HT-29 (cell line): ENCODE results near the gene UBE4A. TPM values are rescaled to one million over a fixed set of nuclear protein-coding genes. Genes with fewer than 3 reads are reported as not detected.

Experiments used
- DNase-seq: peaks from one replicate; pipeline ENCODE4 v3.0.0-alpha.2; 2015; ENCODE audit warnings: low spot score
- total RNA-seq: library from RNA; depleted of rRNA; stranded (reverse); fragments of >200 nt; shearing (Covaris generic); gene quantifications from 2 replicates; pipeline ENCODE4 v1.2.3, GENCODE V29; 2014; rRNA removed

UBE4A gene
- 23.6 and 24.1 TPM in 2 replicates for total RNA-seq

DNA sequence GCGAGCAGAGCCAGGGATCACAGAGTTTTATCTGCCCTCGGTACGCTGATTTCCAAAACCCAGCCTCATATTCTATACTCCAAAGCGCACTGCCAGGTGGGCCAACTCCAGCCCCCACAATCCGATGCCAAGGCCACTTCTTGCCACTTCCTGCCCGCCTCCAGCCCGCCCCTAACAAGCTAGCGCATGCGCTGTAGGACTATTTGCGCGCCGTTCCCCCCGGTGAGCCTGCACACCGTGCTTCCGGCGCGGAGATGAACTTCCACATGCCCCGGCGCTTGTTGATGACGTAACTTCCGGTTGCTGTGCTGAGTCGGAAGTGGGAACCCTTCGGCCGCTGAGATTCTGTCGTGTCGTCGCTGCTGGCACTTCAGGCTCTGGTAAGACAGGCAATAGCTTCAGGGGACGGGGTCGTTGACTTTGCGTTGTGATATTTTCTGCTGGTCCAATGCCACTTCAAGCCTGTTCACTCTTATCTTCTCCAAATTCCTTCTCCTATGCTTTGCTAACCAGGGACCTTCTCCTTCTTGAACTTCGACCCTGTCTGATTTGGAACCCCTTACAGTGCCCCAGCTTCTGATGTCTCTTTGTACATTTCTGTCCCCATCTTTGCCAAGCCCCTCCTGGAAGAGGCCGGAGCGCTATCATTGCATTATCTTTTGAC is at the start of gene UBE4A:
TSS of gene UBE4A (plus strand) at position 306 of the 664 bp plus-strand sequence. CDS start 5,481 bp downstream, outside the sequence.
- peak; percentile 97 for DNase-seq

DNA sequence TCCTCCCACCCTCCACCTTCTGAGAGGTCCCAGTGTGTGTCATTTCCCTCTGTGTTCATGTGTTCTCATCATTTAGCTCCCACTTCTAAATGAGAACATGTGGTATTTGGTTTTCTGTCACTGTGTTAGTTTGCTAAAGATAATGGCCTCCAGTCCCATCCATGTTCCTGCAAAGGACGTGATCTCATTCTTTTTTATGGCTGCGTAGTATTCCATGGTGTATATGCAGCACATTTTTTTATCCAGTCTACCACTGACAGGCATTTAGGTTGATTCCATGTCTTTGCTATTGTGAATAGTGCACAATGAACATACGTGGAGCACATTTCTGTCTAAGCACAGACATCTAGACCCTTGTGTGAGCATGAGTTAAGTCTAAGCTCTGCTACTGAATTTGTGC is 49.1 kb upstream of the UBE4A start:
- DNase-seq = no peak

GRCh38 chr11:118310781-118311485 is 48.5 kb upstream of the UBE4A start:
- DNase-seq = peak; percentile 40

DNA sequence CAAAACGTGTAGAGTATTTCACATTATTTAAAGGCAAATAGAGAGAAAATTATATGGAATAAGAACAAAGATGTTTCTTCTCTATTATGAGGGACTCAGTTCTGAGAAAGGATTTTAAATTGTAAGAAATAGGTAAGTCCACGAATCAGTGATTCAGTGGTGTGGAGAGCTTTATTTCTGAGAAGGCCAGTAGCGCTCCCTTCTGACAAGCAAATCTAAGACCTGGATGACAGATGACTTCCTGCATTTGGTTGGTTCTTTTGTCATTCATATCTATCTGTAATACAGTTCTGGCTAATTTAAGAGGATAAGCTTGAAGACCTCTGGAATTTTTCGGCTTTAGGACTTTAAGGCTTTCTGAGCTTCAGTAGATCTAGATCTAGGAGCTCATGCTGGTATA is 47.9 kb upstream of the UBE4A start:
- peak; percentile 17 for DNase-seq

DNA sequence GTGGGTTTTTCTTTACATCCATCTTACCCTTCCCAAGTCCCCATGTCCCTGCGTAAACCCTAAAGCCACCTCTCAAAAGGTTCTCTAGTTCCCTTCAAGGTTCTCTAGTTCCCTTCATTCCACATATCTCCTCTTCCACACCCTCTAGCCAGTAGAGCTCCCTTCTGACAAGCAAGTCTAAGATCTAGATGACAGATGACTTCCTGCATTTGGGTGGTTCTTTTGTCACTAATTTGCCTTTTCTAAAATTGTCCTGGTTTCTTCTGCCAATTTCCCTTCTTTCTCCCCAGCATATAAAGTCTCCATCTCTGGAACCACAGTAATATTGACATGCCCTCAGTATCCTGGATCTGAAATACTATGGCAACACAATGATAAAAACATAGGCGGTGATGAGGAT is 47.1 kb upstream of the UBE4A start:
- DNase-seq = no peak

DNA sequence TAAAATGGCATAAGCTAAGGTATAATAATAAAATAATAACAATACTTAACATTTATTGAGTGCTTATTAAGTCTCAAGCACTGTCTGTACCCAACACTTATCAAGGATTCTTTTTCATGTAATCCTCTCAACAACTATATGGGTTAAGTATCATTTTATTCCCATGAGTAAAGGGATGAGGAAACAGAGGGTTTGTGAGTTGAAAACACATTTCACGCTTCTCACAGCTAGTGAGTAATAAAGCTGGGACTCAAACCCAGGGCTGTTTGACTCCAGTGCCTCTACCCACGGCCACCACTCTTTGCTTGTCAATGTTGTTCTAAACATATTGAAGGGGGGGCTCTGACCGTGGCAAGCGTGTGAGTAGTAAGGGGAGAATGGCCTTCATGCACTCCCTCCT is 46.2 kb upstream of the UBE4A start:
- DNase-seq = no peak

- peak; percentile 51 for DNase-seq
These were observed 44.4 kb upstream of the UBE4A start for GRCh38 chr11:118314988-118315411.

DNA sequence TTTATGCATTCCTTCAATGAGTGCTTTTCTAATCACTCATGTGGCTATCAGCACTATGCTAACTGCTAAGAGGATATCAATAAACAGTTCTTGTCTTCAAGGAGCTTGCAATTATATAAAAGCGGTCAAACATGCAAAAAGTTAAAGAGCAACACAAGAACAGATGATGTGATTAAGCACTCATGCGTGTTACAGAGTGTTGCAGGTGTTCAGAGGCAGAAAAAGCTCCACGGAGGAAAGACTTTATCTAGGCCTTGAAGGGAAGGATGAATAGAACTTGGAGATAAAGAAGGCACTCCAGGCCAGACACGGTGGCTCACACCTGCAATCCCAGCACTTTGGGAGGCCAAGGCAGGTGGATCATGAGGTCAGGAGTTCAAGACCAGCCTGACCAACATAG is 41.3 kb upstream of the UBE4A start:
- DNase-seq = no peak

- no peak for DNase-seq
These were observed 40.6 kb upstream of the UBE4A start for GRCh38 chr11:118318581-118319336.

DNA sequence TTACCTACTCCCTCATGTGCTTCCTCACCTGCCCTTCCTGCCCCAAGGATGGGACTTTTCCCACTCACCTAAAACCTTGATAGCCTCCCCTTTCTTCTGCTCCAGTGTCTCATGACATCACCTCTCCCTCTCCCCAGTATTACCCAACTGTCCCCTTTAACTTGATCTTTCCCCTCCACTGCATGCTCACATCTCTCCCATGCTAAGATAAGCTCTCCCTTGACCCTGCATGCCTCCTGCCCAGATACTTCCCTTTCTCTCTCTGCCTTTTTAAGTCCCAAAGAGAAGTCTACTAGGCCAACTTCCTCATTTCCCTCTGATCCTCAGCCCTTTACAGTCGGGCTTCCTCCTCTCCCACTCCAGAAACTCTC is 40.1 kb upstream of the UBE4A start:
- no peak for DNase-seq

GRCh38 chr11:118320515-118320914 is 38.9 kb upstream of the UBE4A start:
- peak; percentile 19 for DNase-seq

- DNase-seq = peak; percentile 86
These were observed 37.9 kb upstream of the UBE4A start for GRCh38 chr11:118321386-118322082.

- no peak for DNase-seq
These were observed 36.7 kb upstream of the UBE4A start for GRCh38 chr11:118322721-118323120.

DNA sequence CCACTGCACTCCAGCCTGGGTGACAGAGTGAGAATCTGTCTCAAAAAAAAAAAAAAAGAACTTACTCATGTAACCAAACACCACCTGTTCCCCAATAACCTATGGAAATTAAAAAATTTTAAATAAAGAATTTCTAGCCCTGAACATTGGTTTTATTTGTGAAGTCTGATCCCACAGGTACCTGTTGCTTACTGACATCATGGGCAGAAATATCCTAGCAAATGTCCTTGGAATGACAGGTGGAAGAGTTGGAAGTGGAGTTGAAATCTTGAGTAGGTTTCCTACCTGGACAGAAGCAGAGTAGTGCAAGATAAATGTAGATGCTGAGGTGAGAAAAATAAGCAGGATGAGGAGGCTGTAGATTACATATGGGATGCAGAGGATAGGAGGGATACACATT is 34.1 kb upstream of the UBE4A start:
- DNase-seq = no peak

DNA sequence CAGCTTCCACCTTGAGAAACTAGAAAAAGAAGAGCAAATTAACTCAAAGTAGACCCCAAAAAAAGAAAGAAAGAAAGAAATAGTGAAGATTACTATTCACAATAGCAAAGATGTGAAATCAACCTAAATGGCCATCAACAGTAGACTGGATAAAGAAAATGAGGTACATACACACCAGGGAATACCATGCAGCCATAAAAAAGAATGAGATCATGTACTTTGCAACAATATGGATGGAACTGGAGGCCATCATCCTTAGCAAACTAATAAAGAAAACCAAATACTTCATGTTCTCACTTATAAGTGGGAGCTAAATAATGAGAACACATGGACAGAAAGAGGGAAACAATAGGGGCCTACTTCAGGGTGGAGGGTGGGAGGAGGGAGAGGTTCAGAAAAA is 30.7 kb upstream of the UBE4A start:
- no peak for DNase-seq

- DNase-seq = no peak
These were observed 24.7 kb upstream of the UBE4A start for GRCh38 chr11:118334745-118335144.

GRCh38 chr11:118338637-118339061 is 20.8 kb upstream of the UBE4A start:
- no peak for DNase-seq

GRCh38 chr11:118339281-118339961 is 20.0 kb upstream of the UBE4A start:
- DNase-seq = no peak

- no peak for DNase-seq
These were observed 19.0 kb upstream of the UBE4A start for GRCh38 chr11:118340449-118340848.

DNA sequence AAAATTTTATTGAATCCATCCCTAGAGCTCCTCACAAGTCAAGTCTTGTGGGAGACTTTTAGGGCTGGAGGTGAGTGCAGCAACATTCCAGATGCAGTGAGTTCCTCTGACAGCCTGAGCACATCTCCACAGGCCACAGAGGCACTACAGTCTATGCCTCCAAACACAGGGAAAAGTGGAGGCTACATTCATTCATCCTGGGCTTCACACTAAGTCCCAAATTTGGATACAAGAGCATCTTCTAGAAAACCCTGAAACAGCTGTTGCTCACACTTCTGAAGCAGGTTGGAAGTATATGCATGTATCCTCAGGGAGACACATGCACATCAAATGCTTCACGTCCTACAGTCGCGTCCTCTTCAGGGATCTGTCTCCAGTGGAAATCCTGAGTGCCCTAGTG is 18.1 kb upstream of the UBE4A start:
- no peak for DNase-seq

DNA sequence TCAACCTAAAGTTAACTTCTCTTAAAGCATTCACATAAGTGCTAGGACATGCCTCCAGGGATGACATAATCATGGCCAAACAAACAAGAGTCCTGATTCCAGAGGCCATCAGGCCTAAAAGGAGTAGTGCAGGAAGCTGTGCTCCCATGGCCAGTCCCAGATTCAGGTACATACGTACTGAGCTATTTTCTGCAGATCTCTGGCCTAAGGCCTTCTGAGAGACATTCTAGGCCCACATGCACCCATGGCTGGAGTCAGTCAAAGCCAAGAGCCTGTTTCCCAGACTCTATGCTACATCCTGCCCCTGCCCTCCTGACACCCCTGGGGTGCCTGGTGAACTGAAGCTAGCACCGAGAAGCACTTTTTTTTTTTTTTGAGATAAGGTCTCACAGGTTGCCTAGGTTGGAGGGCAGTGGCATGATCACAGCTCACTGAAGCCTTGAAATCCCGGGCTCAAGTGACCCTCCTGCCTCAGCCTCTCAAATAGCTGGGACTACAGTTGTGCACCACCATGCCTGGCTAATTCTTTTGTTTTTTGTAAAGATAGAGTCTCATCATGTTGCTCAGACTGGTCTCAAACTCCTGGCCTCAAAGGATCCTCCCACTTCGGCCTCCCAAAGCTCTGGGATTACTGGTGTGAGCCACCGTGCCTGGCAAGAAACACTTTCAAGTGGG is 17.4 kb upstream of the UBE4A start:
- no peak for DNase-seq
